Testis (tissue), 3 donors: ENCODE data around the gene EXOC4. TPM values are rescaled to one million over a fixed set of nuclear protein-coding genes. Genes with fewer than 3 reads are reported as not detected.

ENCODE experiments used
- DNase-seq: peaks from one replicate; pipeline ENCODE4 v3.0.0-alpha.2; 2019
- H3K27ac ChIP-seq, 2 donors: fragments of 200-600 bp; sonication (generic); one replicate each; pipeline ENCODE4 v1.5.1; 2019
- H3K27me3 ChIP-seq: fragments of 200-600 bp; sonication (generic); one replicate; pipeline ENCODE4 v1.5.1; 2019
- H3K36me3 ChIP-seq: fragments of 200-600 bp; sonication (generic); one replicate; pipeline ENCODE4 v1.5.1; 2017; ENCODE audit warnings: low read depth; ENCODE audit errors: missing control alignments
- H3K4me1 ChIP-seq: fragments of 200-600 bp; sonication (generic); one replicate; pipeline ENCODE4 v1.5.1; 2019
- H3K4me3 ChIP-seq, 2 donors: fragments of 200-600 bp; sonication (generic); one replicate each; pipeline ENCODE4 v1.5.1; 2017 to 2019
- H3K9me3 ChIP-seq: fragments of 200-600 bp; sonication (generic); one replicate; pipeline ENCODE4 v1.5.1; 2017
- CTCF ChIP-seq, 3 experiments: fragments of 450-650 bp in 2 of 3; fragments of 200-600 bp in 1 of 3; sonication (generic) in 1 of 3; IDR thresholded peaks; one replicate each; pipeline ENCODE4 v1.5.1; 2016 to 2019; ENCODE audit warnings: antibody characterized with exemption in 3 of 3, mild to moderate bottlenecking in 2 of 3, moderate library complexity in 1 of 3
- POLR2A ChIP-seq: fragments of 450-650 bp; IDR thresholded peaks from one replicate; pipeline ENCODE4 v1.6.1; 2017; ENCODE audit warnings: antibody characterized with exemption, mild to moderate bottlenecking, moderate library complexity
- WGBS, 2 donors: methylation state at CpG; one replicate each; pipeline ENCODE4 v1.1.5; 2018; 5-methylcytosine and 5-hydroxymethylcytosine counted together
- intact Hi-C: fragments of 100-400 bp; cut with DNase I; formaldehyde crosslinking; loops from one replicate; pipeline ENCODE4 v1.15.1; 2023; ENCODE audit warnings: low total_unique reads
- polyA plus RNA-seq: library from polyadenylated mRNA; stranded (reverse); fragments of 350-450 nt; fragmentation: Illumina TruSeq; extraction: RNeasy Lipid Tissue Mini Kit (QIAGEN cat#74804); gene quantifications from one replicate; pipeline ENCODE4 v1.2.3, GENCODE V29; 2014; ENCODE audit warnings: low read depth, low replicate concordance; ENCODE audit not compliant: insufficient read depth
- total RNA-seq, 2 donors: library from RNA; depleted of rRNA; stranded (reverse); fragments of >200 nt; gene quantifications; one replicate each; pipeline ENCODE4 v1.2.3, GENCODE V29; 2016

The EXOC4 gene
- total and polyA plus RNA-seq, 3 donors from 2014 or later = 47.4 to 169 (median 142) TPM

- intact Hi-C loops = no loop called here
- TF ChIP-seq CTCF (IDR thresholded peaks at IDR 0.05) (peak in 1 of 3 experiments; percentile 4), POLR2A (no peak)
- no peak overlapping the region for H3K4me3 ChIP-seq
- DNase-seq = no peak
- no peaks in the 10 kb centered on the region for H3K36me3 ChIP-seq
- no peaks in the 10 kb centered on the region for H3K27me3 ChIP-seq
- H3K27ac ChIP-seq = no peak overlapping the region
- WGBS, 2 donors = 70 to 86% methylated on average over 3 of the region's 3 CpGs
- no peaks in the 10 kb centered on the region for H3K4me1 ChIP-seq
- H3K9me3 ChIP-seq = no peaks in the 10 kb centered on the region
These were observed 764.0 kb downstream of the EXOC4 start for GRCh38 chr7:134016942-134017303.

- no peaks in the 10 kb centered on the region for H3K36me3 ChIP-seq
- TF ChIP-seq POLR2A = no peak
- H3K27me3 ChIP-seq = no peaks in the 10 kb centered on the region
- H3K27ac ChIP-seq = peak overlapping the region in 1 of 2 donors; percentile 39
- DNase-seq = peak; percentile 69
- no peak overlapping the region for H3K4me3 ChIP-seq
- H3K9me3 ChIP-seq = no peaks in the 10 kb centered on the region
- WGBS, 2 donors = 55 to 67% methylated on average over 3 of the region's 3 CpGs
- intact Hi-C loops = no loop called here
- H3K4me1 ChIP-seq = no peaks in the 10 kb centered on the region
These were observed 765.4 kb downstream of the EXOC4 start for GRCh38 chr7:134018306-134018705.

- Histone ChIP-seq H3K4me1 (no peaks in the 10 kb centered on the region), H3K36me3 (no peaks in the 10 kb centered on the region), H3K27ac (peak overlapping the region in 1 of 2 donors; percentile 25), H3K9me3 (no peaks in the 10 kb centered on the region), H3K27me3 (no peaks in the 10 kb centered on the region), H3K4me3 (no peak overlapping the region)
- TF ChIP-seq CTCF (IDR thresholded peaks at IDR 0.05) (no peak), POLR2A (no peak)
- no peak for DNase-seq
- intact Hi-C loops = no loop called here
- WGBS, 2 donors = 82 to 90% methylated on average over 2 of the region's 2 CpGs
These were observed 766.4 kb downstream of the EXOC4 start for GRCh38 chr7:134019251-134019650.

GRCh38 chr7:134021836-134022235 is 769.0 kb downstream of the EXOC4 start:
- Histone ChIP-seq H3K9me3 (no peaks in the 10 kb centered on the region), H3K4me1 (no peaks in the 10 kb centered on the region), H3K27me3 (no peaks in the 10 kb centered on the region), H3K4me3 (no peak overlapping the region), H3K36me3 (no peaks in the 10 kb centered on the region), H3K27ac (no peak overlapping the region)
- TF ChIP-seq CTCF (IDR thresholded peaks at IDR 0.05) (no peak), POLR2A (no peak)
- 86 to 97% methylated on average over 1 of the region's 1 CpG for WGBS, 2 donors
- DNase-seq = no peak
- intact Hi-C loops = no loop called here

GRCh38 chr7:134022286-134022911 is 769.5 kb downstream of the EXOC4 start:
- Histone ChIP-seq H3K27ac (no peak overlapping the region), H3K9me3 (no peaks in the 10 kb centered on the region), H3K4me1 (no peaks in the 10 kb centered on the region), H3K4me3 (no peak overlapping the region), H3K36me3 (no peaks in the 10 kb centered on the region), H3K27me3 (no peaks in the 10 kb centered on the region)
- DNase-seq = no peak
- intact Hi-C loops = no loop called here
- WGBS, 2 donors = 87 to 95% methylated on average over 1 of the region's 1 CpG
- TF ChIP-seq POLR2A (no peak), CTCF (IDR thresholded peaks at IDR 0.05) (no peak)
